GM18499 (cell line): ENCODE results near the gene JAG1.
"Not testable (repeated sequence)": the region's sequence is repeated elsewhere in the genome, so short reads cannot be mapped to it uniquely, and the experiment has no call there.

Experiments used
- ATAC-seq: cut with Tn5 transposase; IDR thresholded peaks from one replicate; pipeline ENCODE4 v1.9.1; 2021; ENCODE audit warnings: moderate number of reproducible peaks; ENCODE audit not compliant: insufficient read depth, unreplicated experiment

Gene JAG1

GRCh38 chr20:10619427-10619826 lies 54.4 kb downstream of the JAG1 start:
- ATAC-seq = no peak

DNA sequence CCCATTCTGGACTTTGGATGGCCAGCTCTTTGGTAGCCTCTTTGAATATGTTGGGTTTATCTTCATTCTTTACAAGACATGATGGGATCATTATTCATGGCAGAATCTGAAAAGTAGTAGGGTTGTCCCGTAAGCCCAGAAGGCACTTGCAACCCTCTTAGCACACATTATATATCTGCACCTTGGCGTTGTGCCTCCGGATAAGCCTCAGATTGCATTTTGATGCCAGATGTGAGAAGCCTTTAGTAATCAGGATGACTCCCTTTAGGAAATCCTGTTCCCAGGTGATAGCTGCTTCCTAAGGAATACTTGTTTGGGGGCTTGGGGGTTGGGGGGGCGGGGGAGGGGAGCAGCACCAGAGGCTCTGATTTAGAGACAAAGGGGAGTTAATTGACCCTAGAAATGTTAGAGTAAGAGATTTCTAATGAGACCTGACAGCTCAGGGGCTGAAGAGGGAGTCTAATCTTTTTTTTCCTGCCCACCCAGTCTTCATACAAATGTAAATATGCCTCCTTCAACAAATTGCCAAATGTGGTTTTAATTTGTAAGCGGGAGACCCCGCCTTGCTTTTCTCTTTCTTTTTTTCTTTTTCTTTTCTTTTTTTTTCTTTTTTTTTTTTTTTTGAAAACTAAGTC lies 55.1 kb downstream of the JAG1 start:
- ATAC-seq = no peak

GRCh38 chr20:10617549-10618133 lies 56.2 kb downstream of the JAG1 start:
- ATAC-seq = not testable (repeated sequence)

- ATAC-seq = no peak
Observed at GRCh38 chr20:10616212-10616611, 57.6 kb downstream of the JAG1 start.

DNA sequence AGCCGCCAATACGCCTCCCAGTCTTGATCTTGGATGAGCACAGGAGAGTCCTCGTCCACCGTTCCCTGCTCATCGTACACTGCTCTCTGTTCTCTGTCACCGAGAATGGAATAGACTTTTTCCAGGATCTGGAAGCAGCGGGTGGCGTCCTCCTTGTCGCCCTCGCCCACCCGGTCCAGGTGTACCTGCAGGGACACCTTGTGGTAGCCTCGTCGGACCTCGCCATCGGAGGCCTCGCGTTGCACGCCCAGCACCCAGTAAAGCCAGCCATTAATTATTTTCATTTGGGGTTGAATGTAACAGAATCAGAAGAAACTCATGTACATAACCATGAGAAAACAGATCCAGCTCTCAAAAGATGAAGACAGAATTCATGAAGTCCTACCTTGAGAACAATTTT lies 59.9 kb downstream of the JAG1 start:
- no peak for ATAC-seq

GRCh38 chr20:10613426-10613825 lies 60.4 kb downstream of the JAG1 start:
- not testable (repeated sequence) for ATAC-seq

- ATAC-seq = no peak
Observed at GRCh38 chr20:10611357-10611756, 62.4 kb downstream of the JAG1 start.

DNA sequence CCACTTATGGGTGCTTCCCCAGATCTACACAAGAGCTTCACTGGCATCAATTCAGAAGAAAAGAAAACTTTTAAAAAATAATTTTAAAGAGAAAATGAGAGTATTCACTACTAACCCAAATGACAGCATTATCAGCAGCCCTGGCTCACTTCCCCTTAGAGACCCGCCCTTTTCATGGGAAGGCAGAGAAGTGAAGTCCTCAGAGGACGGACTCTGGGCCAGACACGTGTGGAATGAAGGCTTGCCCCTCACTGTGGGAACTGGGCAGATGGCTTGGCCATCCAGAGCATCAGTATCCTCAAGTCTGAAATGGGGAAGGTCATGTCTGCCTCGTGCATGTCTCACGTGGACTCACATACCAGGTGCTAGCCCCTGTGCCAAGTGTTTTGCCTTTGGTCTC lies 63.5 kb downstream of the JAG1 start:
- no peak for ATAC-seq

DNA sequence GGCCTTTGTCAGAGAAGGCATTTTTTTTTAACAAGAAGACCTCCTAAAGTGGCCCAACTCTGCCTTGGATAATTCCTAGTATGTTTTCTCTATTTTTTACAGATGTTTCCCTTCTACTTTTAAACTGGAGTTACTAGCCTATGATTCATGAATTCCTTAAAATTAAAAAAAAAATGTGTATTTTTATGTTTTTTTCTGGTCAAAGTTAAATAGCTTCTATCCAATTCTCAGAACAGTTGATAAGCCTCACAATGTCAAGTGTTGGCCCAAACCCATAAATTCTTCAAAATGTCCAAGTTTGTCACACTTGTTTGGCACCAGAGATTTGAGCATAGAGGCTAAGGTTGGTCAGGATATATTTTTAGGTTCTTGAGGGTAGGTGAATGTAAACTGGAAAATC lies 64.0 kb downstream of the JAG1 start:
- no peak for ATAC-seq

DNA sequence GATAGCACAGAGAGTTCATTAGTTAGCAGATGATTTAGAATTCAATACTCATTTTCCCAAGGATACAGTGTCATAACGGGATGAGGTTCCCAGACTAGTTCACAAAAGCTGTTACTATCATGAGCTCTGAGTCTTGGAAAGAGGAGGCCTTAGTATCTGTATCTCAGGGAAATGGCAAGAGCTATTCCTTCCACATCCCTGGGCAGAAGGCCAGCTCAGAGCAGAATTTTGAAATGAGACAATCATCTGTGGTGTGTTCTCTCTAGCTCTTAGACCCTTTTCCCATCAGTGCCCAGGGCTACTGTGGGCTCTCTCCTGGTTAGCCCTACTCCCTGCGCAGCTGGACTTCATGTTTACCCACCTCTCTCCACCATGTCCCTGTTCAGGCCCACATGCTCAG lies 64.5 kb downstream of the JAG1 start:
- ATAC-seq = no peak

DNA sequence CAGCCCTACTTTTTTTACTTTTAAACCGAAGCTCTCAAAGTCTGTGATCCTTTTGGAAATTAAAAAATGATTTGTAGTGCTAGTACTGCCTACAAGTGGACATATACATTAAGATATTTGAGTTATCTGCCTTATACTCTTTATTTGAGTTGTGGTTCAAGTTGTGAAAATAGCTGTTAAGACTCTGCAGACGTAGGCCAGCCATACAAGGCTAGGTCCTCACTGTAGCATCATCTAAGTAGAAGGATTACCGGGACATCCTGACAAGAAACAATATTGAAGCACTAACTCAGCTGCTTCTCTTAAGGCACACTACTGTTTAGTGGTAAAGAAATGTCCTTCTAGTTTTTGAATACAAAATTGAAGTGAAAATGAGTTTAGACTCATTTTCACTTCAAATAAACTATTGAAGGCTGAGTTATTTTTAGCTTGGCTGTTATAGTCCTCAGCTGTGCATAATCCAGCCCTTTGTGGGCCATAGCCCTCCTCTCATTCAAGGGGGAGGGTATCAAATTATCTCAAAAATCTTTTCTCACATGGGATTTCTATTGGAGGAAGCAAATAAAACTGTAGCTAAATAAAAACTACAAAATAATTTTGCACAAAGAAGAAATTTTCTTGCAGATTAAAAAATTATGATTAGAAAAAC lies 68.1 kb downstream of the JAG1 start:
- no peak for ATAC-seq

DNA sequence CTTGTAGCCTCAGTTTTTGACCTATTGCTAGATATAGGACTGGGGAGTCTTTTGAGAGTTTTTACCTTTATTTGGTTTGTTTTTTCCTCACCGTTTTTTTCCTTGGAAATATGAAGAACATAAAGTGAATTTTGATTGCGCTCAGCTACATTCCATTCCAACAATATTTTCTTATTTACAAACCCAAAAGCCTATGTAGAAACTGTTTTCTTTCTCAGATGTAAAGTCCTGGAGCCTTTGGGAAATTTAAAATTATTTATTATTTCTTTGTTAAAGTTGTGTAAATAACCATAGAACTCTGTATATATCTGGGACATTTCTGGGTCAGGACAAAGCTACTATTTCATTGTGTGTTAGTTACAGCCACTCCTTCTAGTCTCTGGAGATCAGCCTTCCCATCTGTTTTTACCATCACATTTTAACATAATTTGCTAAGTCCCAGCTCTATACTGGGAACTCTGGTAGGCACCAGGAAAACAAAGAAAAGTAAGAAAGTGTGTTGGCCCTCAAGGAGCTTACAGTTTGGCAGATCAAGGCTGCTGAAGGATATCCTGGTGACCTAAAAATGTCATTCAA lies 68.8 kb downstream of the JAG1 start:
- no peak for ATAC-seq

- no peak for ATAC-seq
Observed at GRCh38 chr20:10603971-10604864, 69.6 kb downstream of the JAG1 start.

- no peak for ATAC-seq
Observed at GRCh38 chr20:10603378-10603777, 70.4 kb downstream of the JAG1 start.

DNA sequence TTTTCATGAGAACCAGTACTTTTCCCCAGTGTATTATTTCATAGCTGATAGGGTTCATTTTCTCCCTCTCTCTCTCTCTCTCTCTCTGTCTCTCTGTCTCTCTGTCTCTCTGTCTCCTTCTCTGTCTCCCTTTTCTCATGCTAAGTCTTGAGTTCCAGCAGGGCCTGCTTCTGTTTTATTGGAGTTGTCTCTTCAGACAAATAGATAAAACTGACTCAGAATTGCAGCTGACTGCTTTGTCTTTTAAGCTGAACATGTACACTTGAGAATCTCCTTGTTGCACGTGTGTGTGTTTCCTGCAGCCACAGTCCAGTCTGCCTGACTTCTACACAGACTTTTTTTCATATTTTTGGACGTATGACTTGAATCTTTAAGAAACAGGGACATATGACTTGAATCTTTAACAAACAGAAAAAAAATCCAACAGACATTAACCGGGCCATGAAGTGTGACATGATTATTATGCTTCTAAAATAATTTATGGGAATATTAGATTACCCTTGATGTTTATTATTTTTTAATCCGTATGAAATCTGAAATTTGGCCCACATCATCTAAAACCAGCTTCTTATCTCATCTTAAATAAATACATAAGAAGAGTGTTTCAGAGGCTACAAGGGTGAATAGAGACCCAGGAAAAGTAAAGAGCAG lies 71.5 kb downstream of the JAG1 start:
- ATAC-seq = no peak

DNA sequence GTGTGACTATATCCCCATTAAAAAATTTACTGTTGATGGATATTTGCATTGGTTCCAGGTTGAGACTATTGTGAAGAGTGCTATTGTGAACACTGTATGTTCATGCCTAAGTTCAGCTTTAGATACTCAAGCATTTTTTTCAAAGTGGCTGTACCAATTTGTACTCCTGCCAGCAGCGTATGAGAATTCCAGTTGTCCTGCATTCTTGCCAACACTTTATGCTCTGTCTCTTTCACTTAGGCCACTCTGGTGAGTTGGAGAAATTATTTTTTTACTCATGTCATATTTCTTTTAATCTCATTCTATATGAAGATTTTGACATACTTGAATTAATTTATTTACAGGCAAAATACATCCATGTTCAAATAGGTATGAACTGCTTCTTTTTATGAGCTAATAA lies 76.2 kb downstream of the JAG1 start:
- ATAC-seq = no peak

DNA sequence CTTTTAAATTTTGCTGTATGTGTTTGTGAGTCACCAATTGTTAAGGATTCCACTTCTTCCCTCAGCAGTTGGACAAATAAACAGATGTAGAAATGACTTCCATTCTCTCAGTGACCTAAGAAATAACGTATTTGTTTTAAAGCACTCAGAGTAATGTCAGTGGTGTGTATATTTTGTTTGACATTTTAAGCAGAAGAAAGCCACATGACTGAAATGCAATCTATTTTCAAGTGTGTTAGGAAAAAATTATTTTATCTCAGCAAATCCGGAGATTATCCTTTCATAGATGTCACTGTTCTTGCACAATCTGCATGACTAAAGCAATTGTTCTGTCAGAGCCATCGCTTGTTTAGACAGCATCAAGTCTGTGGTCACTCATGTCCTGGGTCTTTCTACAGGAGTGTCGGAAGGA lies 77.1 kb downstream of the JAG1 start:
- ATAC-seq = no peak

- ATAC-seq = no peak
Observed at GRCh38 chr20:10595985-10596384, 77.8 kb downstream of the JAG1 start.

GRCh38 chr20:10595266-10595665 lies 78.5 kb downstream of the JAG1 start:
- no peak for ATAC-seq

- ATAC-seq = no peak
Observed at GRCh38 chr20:10594296-10594868, 79.4 kb downstream of the JAG1 start.
